ENCODE measurements around the gene PAK4. TPM values are rescaled to one million over a fixed set of nuclear protein-coding genes. Genes with fewer than 3 reads are reported as not detected.
"Not testable (repeated sequence)": the region's sequence is repeated elsewhere in the genome, so short reads cannot be mapped to it uniquely, and the experiment has no call there.

The PAK4 gene
- polyA plus RNA-seq, 4 donors = 53.9 to 78.8 (median 56.0) TPM

GRCh38 chr19:39128516-39129079, 3.0 kb downstream of the PAK4 start:
- no peak for DNase-seq (ENCODE audit: low read depth in 4 of 4, low spot score in 3 of 4)

GRCh38 chr19:39129116-39129515, 3.5 kb downstream of the PAK4 start:
- DNase-seq (ENCODE audit: low read depth in 4 of 4, low spot score in 3 of 4) = no peak

- no peak for DNase-seq (ENCODE audit: low read depth in 4 of 4, low spot score in 3 of 4)
These were observed 5.0 kb downstream of the PAK4 start for GRCh38 chr19:39130337-39131254.

GRCh38 chr19:39131255-39131755, 5.7 kb downstream of the PAK4 start:
- no peak for DNase-seq (ENCODE audit: low read depth in 4 of 4, low spot score in 3 of 4)

- DNase-seq (ENCODE audit: low read depth in 4 of 4, low spot score in 3 of 4) = no peak
These were observed 6.9 kb downstream of the PAK4 start for GRCh38 chr19:39132344-39132969.

- no peak for DNase-seq (ENCODE audit: low read depth in 4 of 4, low spot score in 3 of 4)
These were observed 8.1 kb downstream of the PAK4 start for GRCh38 chr19:39133431-39134270.

- no peak for DNase-seq (ENCODE audit: low read depth in 4 of 4, low spot score in 3 of 4)
These were observed 10.1 kb downstream of the PAK4 start for GRCh38 chr19:39135701-39136100.

GRCh38 chr19:39136225-39136940, 10.8 kb downstream of the PAK4 start:
- DNase-seq (ENCODE audit: low read depth in 4 of 4, low spot score in 3 of 4) = no peak

GRCh38 chr19:39137131-39137530, 11.5 kb downstream of the PAK4 start:
- no peak for DNase-seq (ENCODE audit: low read depth in 4 of 4, low spot score in 3 of 4)

GRCh38 chr19:39138221-39139211, 12.9 kb downstream of the PAK4 start:
- DNase-seq (ENCODE audit: low read depth in 4 of 4, low spot score in 3 of 4) = no peak

- DNase-seq (ENCODE audit: low read depth in 4 of 4, low spot score in 3 of 4) = no peak
These were observed 13.8 kb downstream of the PAK4 start for GRCh38 chr19:39139305-39139874.

GRCh38 chr19:39139971-39140453, 14.4 kb downstream of the PAK4 start:
- DNase-seq (ENCODE audit: low read depth in 4 of 4, low spot score in 3 of 4) = no peak

- DNase-seq (ENCODE audit: low read depth in 4 of 4, low spot score in 3 of 4) = no peak
These were observed 15.0 kb downstream of the PAK4 start for GRCh38 chr19:39140594-39140993.

GRCh38 chr19:39141929-39142328, 16.3 kb downstream of the PAK4 start:
- no peak for DNase-seq (ENCODE audit: low read depth in 4 of 4, low spot score in 3 of 4)

- no peak for DNase-seq (ENCODE audit: low read depth in 4 of 4, low spot score in 3 of 4)
These were observed 17.0 kb downstream of the PAK4 start for GRCh38 chr19:39142630-39143029.

GRCh38 chr19:39143757-39144289, 18.2 kb downstream of the PAK4 start:
- DNase-seq (ENCODE audit: low read depth in 4 of 4, low spot score in 3 of 4) = not testable (repeated sequence)

- no peak for DNase-seq (ENCODE audit: low read depth in 4 of 4, low spot score in 3 of 4)
These were observed 18.9 kb downstream of the PAK4 start for GRCh38 chr19:39144290-39145071.

Data from right renal pelvis (tissue), 4 donors.